ENCODE measurements around the gene HDAC7.
A peak's percentile ranks its signal among the peaks of the same experiment; 100 is the strongest.
"Not testable (repeated sequence)": the region's sequence is repeated elsewhere in the genome, so short reads cannot be mapped to it uniquely, and the experiment has no call there.

Gene HDAC7

GRCh38 chr12:47849261-47849660 is 29.6 kb upstream of the HDAC7 start:
- no peak for DNase-seq (ENCODE audit: low spot score)

GRCh38 chr12:47848853-47849252 is 29.1 kb upstream of the HDAC7 start:
- no peak for DNase-seq (ENCODE audit: low spot score)

GRCh38 chr12:47846294-47846996 is 26.7 kb upstream of the HDAC7 start:
- no peak for DNase-seq (ENCODE audit: low spot score)

GRCh38 chr12:47845081-47845480 is 25.4 kb upstream of the HDAC7 start:
- DNase-seq (ENCODE audit: low spot score), result no peak

GRCh38 chr12:47844264-47845019 is 24.7 kb upstream of the HDAC7 start:
- DNase-seq (ENCODE audit: low spot score), result no peak

GRCh38 chr12:47843226-47843980 is 23.7 kb upstream of the HDAC7 start:
- no peak for DNase-seq (ENCODE audit: low spot score)

GRCh38 chr12:47842543-47842942 is 22.8 kb upstream of the HDAC7 start:
- not testable (repeated sequence) for DNase-seq (ENCODE audit: low spot score)

GRCh38 chr12:47841910-47842309 is 22.2 kb upstream of the HDAC7 start:
- DNase-seq (ENCODE audit: low spot score), result no peak

GRCh38 chr12:47841501-47841900 is 21.8 kb upstream of the HDAC7 start:
- DNase-seq (ENCODE audit: low spot score), result no peak

- no peak for DNase-seq (ENCODE audit: low spot score)
Measured at GRCh38 chr12:47840571-47840970, 20.9 kb upstream of the HDAC7 start.

- no peak for DNase-seq (ENCODE audit: low spot score)
Measured at GRCh38 chr12:47839214-47839876, 19.6 kb upstream of the HDAC7 start.

GRCh38 chr12:47838286-47838931 is 18.7 kb upstream of the HDAC7 start:
- DNase-seq (ENCODE audit: low spot score), result peak; percentile 73

- DNase-seq (ENCODE audit: low spot score), result peak; percentile 80
Measured at GRCh38 chr12:47837190-47838171, 17.8 kb upstream of the HDAC7 start.

- no peak for DNase-seq (ENCODE audit: low spot score)
Measured at GRCh38 chr12:47835831-47836155, 16.1 kb upstream of the HDAC7 start.

- DNase-seq (ENCODE audit: low spot score), result no peak
Measured at GRCh38 chr12:47835006-47835830, 15.5 kb upstream of the HDAC7 start.

- DNase-seq (ENCODE audit: low spot score), result no peak
Measured at GRCh38 chr12:47834199-47834903, 14.6 kb upstream of the HDAC7 start.

- no peak for DNase-seq (ENCODE audit: low spot score)
Measured at GRCh38 chr12:47833591-47834012, 13.9 kb upstream of the HDAC7 start.

GRCh38 chr12:47832263-47832933 is 12.7 kb upstream of the HDAC7 start:
- DNase-seq (ENCODE audit: low spot score), result no peak

GRCh38 chr12:47829584-47829983 is 9.9 kb upstream of the HDAC7 start:
- no peak for DNase-seq (ENCODE audit: low spot score)
